Activated CD4-positive, CD25-positive, alpha-beta regulatory T cell treated with anti-CD3 and anti-CD28 coated beads, Interleukin-2, amount 50 U/mL, for 24 hours (primary cell): Measurements from ENCODE around the gene ETV4.
A peak's percentile ranks its signal among the peaks of the same experiment; 100 is the strongest.
"Not testable (repeated sequence)": the region's sequence is repeated elsewhere in the genome, so short reads cannot be mapped to it uniquely, and the experiment has no call there.

ENCODE experiments used
- ATAC-seq, 2 donors: fragments of 150-1000 bp; cut with Tn5 transposase; one replicate each; pipeline ENCODE4 v1.10.0; 2021; ENCODE audit warnings: mild to moderate bottlenecking in 1 of 2, moderate library complexity in 1 of 2

Gene ETV4

GRCh38 chr17:43543300-43543699, 2.8 kb downstream of the ETV4 start:
- ATAC-seq: no peak

- no peak for ATAC-seq
These were observed 3.3 kb downstream of the ETV4 start for GRCh38 chr17:43542859-43543258.

- no peak for ATAC-seq
These were observed 5.1 kb downstream of the ETV4 start for GRCh38 chr17:43540821-43541674.

- ATAC-seq: peak in 1 of 2 donors; percentile 33
These were observed 9.7 kb downstream of the ETV4 start for GRCh38 chr17:43536236-43536992.

DNA sequence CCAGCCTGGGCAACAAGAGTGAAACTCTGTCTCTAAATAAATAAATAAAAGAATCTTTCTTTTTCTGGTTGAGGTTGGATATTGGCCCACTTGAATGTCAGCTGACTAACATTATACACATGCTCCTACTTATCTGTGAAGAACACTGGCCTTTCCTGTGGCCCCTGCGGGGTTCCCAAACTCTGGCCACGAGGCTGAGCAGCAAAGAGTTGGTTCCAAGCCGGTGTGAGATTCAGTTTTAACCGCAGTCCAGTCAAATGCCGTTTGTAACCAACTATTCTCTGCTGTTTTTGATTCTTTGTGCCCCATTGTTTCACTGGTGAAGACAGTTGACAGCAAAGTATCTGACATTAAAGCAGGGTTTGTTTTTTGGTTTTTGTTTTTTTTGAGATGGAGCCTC, 11.2 kb downstream of the ETV4 start:
- ATAC-seq: no peak

DNA sequence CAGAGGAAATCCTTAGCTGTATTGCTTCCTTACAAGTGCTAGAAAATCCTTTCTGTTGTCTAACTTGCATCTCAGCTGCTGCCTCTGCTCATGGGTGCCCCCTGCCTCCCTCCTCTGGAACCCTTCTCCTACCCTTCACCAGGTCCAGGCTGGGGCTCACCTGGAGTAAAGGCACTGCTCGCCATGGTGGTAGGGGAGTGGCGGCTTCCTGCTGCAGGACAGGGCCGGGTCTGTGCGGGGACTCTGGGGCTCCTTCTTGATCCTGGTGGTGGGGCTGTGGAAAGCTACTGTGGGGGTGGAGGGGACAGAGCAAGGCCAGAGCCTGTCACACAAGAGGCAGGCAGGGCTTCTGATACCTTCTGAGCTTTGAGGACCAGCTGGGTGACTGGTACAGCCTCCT, 12.4 kb downstream of the ETV4 start:
- no peak for ATAC-seq

DNA sequence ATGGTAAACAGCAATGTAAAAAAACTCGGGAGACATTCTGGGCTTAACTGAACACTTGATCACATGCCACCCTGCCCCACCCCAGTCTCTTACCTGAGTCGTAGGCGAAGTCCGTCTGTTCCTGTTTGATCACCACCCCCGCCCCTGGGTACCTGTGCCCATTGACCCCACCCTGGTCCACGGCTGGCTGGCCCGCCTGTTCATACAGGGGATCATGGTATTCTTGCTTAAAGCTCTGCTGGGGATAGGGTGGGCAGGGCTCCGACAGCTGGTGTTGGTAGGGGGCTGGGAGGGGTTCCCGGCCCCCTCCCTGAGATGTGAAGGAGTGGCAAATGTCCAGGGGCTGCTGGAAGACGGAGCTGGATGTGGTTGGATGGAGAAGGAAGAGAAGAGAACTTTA, 13.6 kb downstream of the ETV4 start:
- no peak for ATAC-seq

GRCh38 chr17:43531955-43532354, 14.2 kb downstream of the ETV4 start:
- ATAC-seq: no peak

DNA sequence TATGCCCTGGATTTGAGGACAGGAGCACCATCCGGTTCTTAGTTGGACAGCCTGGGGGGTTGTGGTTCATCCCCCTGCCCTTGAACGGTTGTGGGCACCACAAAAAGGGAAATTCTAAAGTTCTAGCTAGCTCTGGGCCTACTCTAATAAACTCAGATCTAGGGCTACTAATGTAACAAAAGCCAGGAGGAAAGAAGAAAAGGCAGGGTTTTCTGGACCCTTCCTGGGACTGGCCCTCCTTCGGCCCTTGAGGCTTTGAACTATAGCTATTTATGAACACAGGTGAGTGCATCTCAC, 15.1 kb downstream of the ETV4 start:
- ATAC-seq: no peak

- no peak for ATAC-seq
These were observed 15.7 kb downstream of the ETV4 start for GRCh38 chr17:43530288-43531081.

DNA sequence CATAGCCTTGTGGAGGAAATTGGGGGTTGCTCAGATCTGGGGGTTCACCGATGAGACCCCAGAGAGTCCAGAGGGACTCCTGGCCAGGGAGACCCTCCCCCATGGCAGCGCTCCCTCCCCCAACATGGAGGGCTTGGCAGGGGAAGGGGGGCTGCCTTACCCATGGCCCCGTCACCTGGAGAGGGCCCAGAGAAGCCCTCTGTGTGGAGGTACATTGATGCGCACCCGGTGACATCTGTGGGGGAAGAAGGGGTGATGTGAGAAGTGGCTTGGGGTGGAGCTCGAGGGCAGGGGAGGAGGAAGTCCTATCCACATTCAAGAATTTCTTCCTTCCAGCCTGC, 16.2 kb downstream of the ETV4 start:
- no peak for ATAC-seq

- no peak for ATAC-seq
These were observed 16.9 kb downstream of the ETV4 start for GRCh38 chr17:43528988-43529814.

DNA sequence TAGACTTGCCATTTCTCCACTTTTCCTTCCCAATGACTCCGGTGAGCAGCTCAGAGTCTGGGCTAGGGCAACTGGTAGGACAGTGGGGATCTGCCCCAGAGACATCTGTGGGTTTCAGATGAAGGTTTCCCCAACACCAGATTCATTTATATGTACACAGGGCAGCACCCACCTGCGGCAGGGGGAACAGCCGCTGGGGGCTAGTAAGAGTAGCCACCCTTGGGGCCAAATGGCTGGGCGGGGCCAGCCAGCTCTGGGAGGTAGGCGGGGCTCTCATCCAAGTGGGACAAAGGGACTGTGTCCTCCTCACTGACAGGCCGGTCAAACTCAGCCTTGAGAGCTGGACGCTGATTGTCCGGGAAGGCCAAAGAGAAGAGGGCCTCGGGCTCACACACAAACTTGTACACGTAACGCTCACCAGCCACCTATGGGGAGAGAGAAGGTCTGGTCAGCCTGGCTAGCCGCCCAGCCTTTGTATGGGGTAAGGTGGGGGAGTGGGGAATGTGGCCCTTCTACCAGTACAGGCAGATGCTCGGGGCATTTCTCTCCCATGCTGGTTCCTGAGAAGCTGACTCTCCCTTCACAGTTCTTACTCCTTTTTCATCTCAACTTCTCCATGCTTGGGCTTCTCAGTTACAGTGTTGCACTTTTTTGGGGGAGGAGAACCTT, 17.7 kb downstream of the ETV4 start:
- no peak for ATAC-seq

DNA sequence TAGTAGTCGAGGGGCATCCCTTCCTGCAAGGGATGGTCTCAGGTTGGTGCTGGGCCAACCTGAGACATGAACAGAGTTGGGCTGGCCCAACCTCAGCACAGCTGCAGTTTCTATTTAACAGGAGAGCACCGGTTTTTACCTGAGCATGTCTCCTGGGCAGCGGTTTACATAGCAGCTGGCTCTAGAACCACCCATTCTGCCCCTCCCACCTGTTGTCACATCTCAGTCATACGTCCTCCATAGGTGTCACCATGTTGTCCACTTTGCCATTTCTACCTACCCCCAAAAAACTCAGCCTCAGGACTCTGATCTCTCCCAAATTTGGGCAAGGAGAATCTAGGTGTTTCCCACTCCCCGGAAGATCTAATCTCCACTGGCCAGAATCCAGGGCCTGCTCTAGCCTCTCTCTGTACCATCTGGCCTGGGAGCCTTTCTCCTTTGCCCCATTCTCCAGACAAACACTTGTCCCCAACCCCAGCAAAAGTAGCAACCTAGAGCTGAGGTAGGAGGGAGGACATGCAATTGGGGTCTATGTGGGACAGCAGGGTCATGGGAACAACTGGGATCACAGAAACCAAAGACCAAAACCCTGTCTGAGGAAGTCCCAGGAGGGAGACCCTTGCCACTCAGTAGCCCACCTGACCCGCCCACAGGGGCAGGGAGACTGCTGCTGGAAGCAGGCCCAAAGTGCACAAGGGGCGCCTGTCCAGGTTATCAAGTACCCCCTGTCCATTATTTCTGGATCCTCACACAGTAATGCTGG, 19.1 kb downstream of the ETV4 start:
- ATAC-seq: no peak

- no peak for ATAC-seq
These were observed 21.1 kb downstream of the ETV4 start for GRCh38 chr17:43524945-43525575.

- ATAC-seq: no peak
These were observed 24.8 kb downstream of the ETV4 start for GRCh38 chr17:43521389-43521788.

- ATAC-seq: peak; percentile 63 to 76
These were observed 28.3 kb downstream of the ETV4 start for GRCh38 chr17:43517615-43518386.

- no peak for ATAC-seq
These were observed 29.0 kb downstream of the ETV4 start for GRCh38 chr17:43517161-43517560.

DNA sequence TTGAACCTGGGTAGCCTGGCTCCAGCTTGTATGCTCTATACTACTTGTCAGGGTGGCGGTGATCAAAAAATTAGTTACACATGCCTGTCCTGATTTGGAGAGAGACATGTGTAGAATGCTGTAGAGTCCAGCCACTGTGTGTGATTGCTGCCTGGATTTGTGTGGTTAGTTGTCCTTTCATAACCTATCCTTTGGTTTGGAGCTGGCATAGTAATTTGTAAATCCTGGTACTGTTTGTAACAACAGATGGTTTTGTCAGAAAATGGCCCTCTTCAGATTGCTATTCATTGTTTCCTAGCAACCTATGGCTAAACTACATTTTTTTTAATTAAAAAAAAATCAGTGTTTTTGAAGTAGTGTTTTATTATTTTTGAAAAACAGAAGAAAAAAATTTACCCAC, 30.5 kb downstream of the ETV4 start:
- no peak for ATAC-seq

- not testable (repeated sequence) for ATAC-seq
These were observed 34.9 kb downstream of the ETV4 start for GRCh38 chr17:43511199-43511598.
